Liver (tissue), 9 donors: Measurements from ENCODE around the gene HSPG2. TPM values are rescaled to one million over a fixed set of nuclear protein-coding genes. Genes with fewer than 3 reads are reported as not detected.

Experiments
- DNase-seq: peaks from one replicate; pipeline ENCODE4 v3.0.0-alpha.2; 2017; ENCODE audit warnings: low spot score
- H3K27ac ChIP-seq, 2 donors: one replicate each; pipeline ENCODE4 v1.7.0; 2013; ENCODE audit warnings: inconsistent platforms in 2 of 2, low read length in 2 of 2, control low read depth in 1 of 2, low read depth in 1 of 2, mild to moderate bottlenecking in 1 of 2
- H3K27me3 ChIP-seq, 4 donors: one replicate each; pipeline versions ENCODE4 v1.6.1 to v1.7.0; 2013; ENCODE audit warnings: low read length in 3 of 4, inconsistent platforms in 1 of 4, mild to moderate bottlenecking in 1 of 4, moderate library complexity in 1 of 4; ENCODE audit not compliant: control insufficient read depth in 4 of 4, insufficient read depth in 4 of 4
- H3K36me3 ChIP-seq, 4 donors: one replicate each; pipeline versions ENCODE4 v1.6.1 to v1.7.0; 2013; ENCODE audit warnings: low read length in 3 of 4, mild to moderate bottlenecking in 3 of 4, low read depth in 1 of 4, moderate library complexity in 1 of 4; ENCODE audit not compliant: control insufficient read depth in 4 of 4, insufficient read depth in 3 of 4
- H3K4me1 ChIP-seq, 4 donors: one replicate each; pipeline versions ENCODE4 v1.6.1 to v1.7.0; 2013; ENCODE audit warnings: low read length in 3 of 4, mild to moderate bottlenecking in 3 of 4, moderate library complexity in 1 of 4; ENCODE audit not compliant: control insufficient read depth in 4 of 4, insufficient read depth in 4 of 4
- H3K4me3 ChIP-seq, 3 donors: one replicate each; pipeline versions ENCODE4 v1.6.1 to v1.7.0; 2013; ENCODE audit warnings: low read length in 3 of 3, control low read depth in 1 of 3, low read depth in 1 of 3, mild to moderate bottlenecking in 1 of 3
- H3K9ac ChIP-seq, 2 donors: one replicate each; pipeline ENCODE4 v1.7.0; 2013; ENCODE audit warnings: low read length in 2 of 2, mild to moderate bottlenecking in 2 of 2, moderate library complexity in 2 of 2, control low read depth in 1 of 2, low read depth in 1 of 2
- H3K9me3 ChIP-seq, 4 donors: one replicate each; pipeline versions ENCODE4 v1.6.1 to v1.7.0; 2013; ENCODE audit warnings: low read length in 3 of 4; ENCODE audit not compliant: control insufficient read depth in 4 of 4
- ATF3 ChIP-seq: IDR thresholded peaks from 2 replicates; pipeline ENCODE4 v1.6.1; 2016; ENCODE audit warnings: antibody characterized with exemption
- CTCF ChIP-seq: fragments of 150-350 bp; IDR thresholded peaks from 2 replicates; pipeline ENCODE4 v1.5.1; 2017; ENCODE audit warnings: improper control_type of control experiment, low read depth, low read length; ENCODE audit not compliant: missing input control
- EGR1 ChIP-seq, 2 donors: IDR thresholded peaks; 2 replicates each; pipeline ENCODE4 v1.6.1; 2016 to 2018; ENCODE audit warnings: antibody characterized with exemption in 2 of 2, low read depth in 2 of 2
- FOXA2 ChIP-seq: IDR thresholded peaks from 2 replicates; pipeline ENCODE4 v1.6.1; 2016; ENCODE audit warnings: antibody characterized with exemption
- HNF4G ChIP-seq: IDR thresholded peaks from 2 replicates; pipeline ENCODE4 v1.6.1; 2016; ENCODE audit warnings: antibody characterized with exemption
- JUND ChIP-seq, 2 donors: IDR thresholded peaks; 2 replicates each; pipeline ENCODE4 v1.6.1; 2016; ENCODE audit warnings: antibody characterized with exemption in 2 of 2
- NR2F2 ChIP-seq: IDR thresholded peaks from 2 replicates; pipeline ENCODE4 v1.6.1; 2016; ENCODE audit warnings: antibody characterized with exemption
- RAD21 ChIP-seq, 2 donors: IDR thresholded peaks; 2 replicates each; pipeline ENCODE4 v1.6.1; 2016; ENCODE audit warnings: antibody characterized with exemption in 2 of 2, mild to moderate bottlenecking in 2 of 2
- REST ChIP-seq: IDR thresholded peaks from 2 replicates; pipeline ENCODE4 v1.6.1; 2016; ENCODE audit warnings: antibody characterized with exemption, mild to moderate bottlenecking
- RXRA ChIP-seq, 2 donors: IDR thresholded peaks; 2 replicates each; pipeline ENCODE4 v1.6.1; 2017 to 2018; ENCODE audit warnings: antibody characterized with exemption in 2 of 2, mild to moderate bottlenecking in 1 of 2
- SP1 ChIP-seq: IDR thresholded peaks from 2 replicates; pipeline ENCODE4 v1.6.1; 2018; ENCODE audit warnings: antibody characterized with exemption, mild to moderate bottlenecking
- TAF1 ChIP-seq: conservative IDR thresholded peaks from 2 replicates; pipeline ENCODE4 v1.6.1; 2016; ENCODE audit warnings: antibody characterized with exemption, mild to moderate bottlenecking
- YY1 ChIP-seq: IDR thresholded peaks from 2 replicates; pipeline ENCODE4 v1.6.1; 2016; ENCODE audit warnings: antibody characterized with exemption, mild to moderate bottlenecking
- WGBS: extraction: QIAGEN DNeasy Blood & Tissue Kit; methylation state at CpG from one replicate; pipeline ENCODE4 v1.1.7; 2013; 5-methylcytosine and 5-hydroxymethylcytosine counted together
- polyA plus RNA-seq, 2 donors: library from polyadenylated mRNA; stranded (reverse) in 1 of 2; unstranded in 1 of 2; fragments of 200-250 nt in 1 of 2; fragments of >200 nt in 1 of 2; fragmentation: Nextera tagmentation in 1 of 2; extraction: Ambion mirVana in 1 of 2; gene quantifications; one replicate each; pipeline versions ENCODE4 v1.2.1 to v1.2.3, GENCODE V29; 2013 to 2015
- total RNA-seq, 2 donors: library from RNA; depleted of rRNA; stranded (reverse); fragments of >200 nt; gene quantifications; one replicate each; pipeline ENCODE4 v1.2.3, GENCODE V29; 2014
- donor health status: healthy.
- donor health status: healthy.
- donor health status: healthy.
- donor health status: healthy.
- donor health status: healthy.

HSPG2 gene
- total and polyA plus RNA-seq, 4 donors: 5.6 to 43.9 (median 23.9) TPM

- no peak overlapping the region for H3K4me3 ChIP-seq
- H3K36me3 ChIP-seq: peaks cover 0 to 3% (median under 1%) of the 10 kb centered on the region in 4 donors
Measured at GRCh38 chr1:21847223-21848205, 89.6 kb downstream of the HSPG2 start.

More at GRCh38 chr1:21847223-21848205, 89.6 kb downstream of the HSPG2 start:
- Histone ChIP-seq H3K9me3 (no peaks in the 10 kb centered on the region), H3K9ac (no peak overlapping the region), H3K27ac (no peak overlapping the region), H3K27me3 (no peaks in the 10 kb centered on the region), H3K4me1 (no peaks in the 10 kb centered on the region)
- no peak for TF ChIP-seq ATF3
- no peak for TF ChIP-seq SP1
- no peak for TF ChIP-seq RAD21 (IDR thresholded peaks at IDR 0.05)
- TF ChIP-seq CTCF: no peak
- TF ChIP-seq JUND (IDR thresholded peaks at IDR 0.05): no peak
- TF ChIP-seq NR2F2: no peak
- TF ChIP-seq YY1: no peak
- no peak for TF ChIP-seq EGR1 (IDR thresholded peaks at IDR 0.05; ENCODE audit: low read depth in 2 of 2)
- TF ChIP-seq RXRA (IDR thresholded peaks at IDR 0.05): no peak
- no peak for TF ChIP-seq HNF4G
- TF ChIP-seq FOXA2: no peak
- no peak for TF ChIP-seq TAF1
- TF ChIP-seq REST: no peak
- DNase-seq: no peak
- 95% methylated on average over 47 of the region's 47 CpGs for WGBS
